Activated naive CD8-positive, alpha-beta T cell treated with anti-CD3 and anti-CD28 coated beads for 36 hours (primary cell): ENCODE measurements around the gene TMEM243. TPM values are rescaled to one million over a fixed set of nuclear protein-coding genes. Genes with fewer than 3 reads are reported as not detected.

Experiments used
- DNase-seq: peaks from one replicate; pipeline ENCODE4 v3.0.0; 2021
- H3K27ac Mint-ChIP-seq: one replicate; pipeline ENCODE4 v1.8.0; 2022; ENCODE audit warnings: mild to moderate bottlenecking, moderate library complexity, mixed read lengths
- H3K27me3 Mint-ChIP-seq: one replicate; pipeline ENCODE4 v1.8.0; 2022; ENCODE audit warnings: mild to moderate bottlenecking, mixed read lengths
- H3K36me3 Mint-ChIP-seq: one replicate; pipeline ENCODE4 v1.8.0; 2021; ENCODE audit warnings: mild to moderate bottlenecking, mixed read lengths
- H3K4me1 Mint-ChIP-seq: one replicate; pipeline ENCODE4 v1.8.0; 2021; ENCODE audit warnings: mixed read lengths
- H3K4me3 Mint-ChIP-seq: one replicate; pipeline ENCODE4 v1.8.0; 2022; ENCODE audit warnings: mild to moderate bottlenecking, moderate library complexity, mixed read lengths
- H3K9me3 Mint-ChIP-seq: one replicate; pipeline ENCODE4 v1.8.0; 2022; ENCODE audit warnings: mixed read lengths
- total RNA-seq, 2 experiments: library from RNA; stranded (reverse); gene quantifications; one replicate each; pipeline ENCODE4 v1.2.3, GENCODE V29; 2021

Gene TMEM243
- total RNA-seq, 2 experiments from 2014 or later: 86.3 to 94.9 TPM

GRCh38 chr7:87199700-87200450 is 19.7 kb downstream of the TMEM243 start:
- Mint-ChIP-seq H3K4me1 (peaks cover 65% of the 10 kb centered on the region), H3K27me3 (no peaks in the 10 kb centered on the region), H3K36me3 (peaks cover 85% of the 10 kb centered on the region), H3K4me3 (no peak overlapping the region), H3K9me3 (peaks cover 20% of the 10 kb centered on the region), H3K27ac (peak overlapping the region; percentile 81)
- no peak for DNase-seq

- peak overlapping the region; percentile 81 for H3K27ac Mint-ChIP-seq
- H3K9me3 Mint-ChIP-seq: peaks cover 18% of the 10 kb centered on the region
- DNase-seq: no peak
- no peak overlapping the region for H3K4me3 Mint-ChIP-seq
- peaks cover 65% of the 10 kb centered on the region for H3K4me1 Mint-ChIP-seq
- no peaks in the 10 kb centered on the region for H3K27me3 Mint-ChIP-seq
- peaks cover 78% of the 10 kb centered on the region for H3K36me3 Mint-ChIP-seq
These were observed 20.3 kb downstream of the TMEM243 start for GRCh38 chr7:87199241-87199640.

GRCh38 chr7:87193912-87194311 is 25.6 kb downstream of the TMEM243 start:
- Mint-ChIP-seq H3K27me3 (no peaks in the 10 kb centered on the region), H3K36me3 (peaks cover 54% of the 10 kb centered on the region), H3K4me1 (peaks cover 54% of the 10 kb centered on the region), H3K27ac (peak overlapping the region; percentile 91), H3K9me3 (no peaks in the 10 kb centered on the region), H3K4me3 (no peak overlapping the region)
- DNase-seq: no peak

- no peaks in the 10 kb centered on the region for H3K27me3 Mint-ChIP-seq
- DNase-seq: no peak
- H3K4me3 Mint-ChIP-seq: no peak overlapping the region
- peaks cover 54% of the 10 kb centered on the region for H3K4me1 Mint-ChIP-seq
- H3K36me3 Mint-ChIP-seq: peaks cover 54% of the 10 kb centered on the region
- H3K9me3 Mint-ChIP-seq: no peaks in the 10 kb centered on the region
- peak overlapping the region; percentile 91 for H3K27ac Mint-ChIP-seq
These were observed 26.6 kb downstream of the TMEM243 start for GRCh38 chr7:87192784-87193487.

GRCh38 chr7:87190783-87191182 is 28.7 kb downstream of the TMEM243 start:
- DNase-seq: no peak
- Mint-ChIP-seq H3K9me3 (no peaks in the 10 kb centered on the region), H3K4me1 (peaks cover 50% of the 10 kb centered on the region), H3K27ac (peak overlapping the region; percentile 59), H3K27me3 (no peaks in the 10 kb centered on the region), H3K4me3 (no peak overlapping the region), H3K36me3 (peaks cover 54% of the 10 kb centered on the region)

- Mint-ChIP-seq H3K27me3 (no peaks in the 10 kb centered on the region), H3K27ac (peak overlapping the region; percentile 34), H3K36me3 (peaks cover 65% of the 10 kb centered on the region), H3K4me1 (peaks cover 44% of the 10 kb centered on the region), H3K9me3 (no peaks in the 10 kb centered on the region), H3K4me3 (no peak overlapping the region)
- no peak for DNase-seq
These were observed 30.6 kb downstream of the TMEM243 start for GRCh38 chr7:87188930-87189329.

- Mint-ChIP-seq H3K4me1 (peaks cover 35% of the 10 kb centered on the region), H3K9me3 (no peaks in the 10 kb centered on the region), H3K36me3 (peaks cover 69% of the 10 kb centered on the region), H3K27ac (no peak overlapping the region), H3K4me3 (no peak overlapping the region), H3K27me3 (no peaks in the 10 kb centered on the region)
- DNase-seq: no peak
These were observed 32.4 kb downstream of the TMEM243 start for GRCh38 chr7:87187120-87187519.

- Mint-ChIP-seq H3K4me3 (no peak overlapping the region), H3K4me1 (peaks cover 22% of the 10 kb centered on the region), H3K27me3 (no peaks in the 10 kb centered on the region), H3K36me3 (peaks cover 45% of the 10 kb centered on the region), H3K9me3 (no peaks in the 10 kb centered on the region), H3K27ac (no peak overlapping the region)
- no peak for DNase-seq
These were observed 40.4 kb downstream of the TMEM243 start for GRCh38 chr7:87179180-87179579.

GRCh38 chr7:87178320-87178719 is 41.2 kb downstream of the TMEM243 start:
- no peaks in the 10 kb centered on the region for H3K9me3 Mint-ChIP-seq
- H3K4me1 Mint-ChIP-seq: peaks cover 22% of the 10 kb centered on the region
- DNase-seq: no peak
- H3K27ac Mint-ChIP-seq: no peak overlapping the region
- H3K36me3 Mint-ChIP-seq: peaks cover 42% of the 10 kb centered on the region
- H3K27me3 Mint-ChIP-seq: no peaks in the 10 kb centered on the region
- no peak overlapping the region for H3K4me3 Mint-ChIP-seq

- Mint-ChIP-seq H3K9me3 (no peaks in the 10 kb centered on the region), H3K27me3 (no peaks in the 10 kb centered on the region), H3K4me1 (peaks cover 16% of the 10 kb centered on the region), H3K27ac (peak overlapping the region; percentile 31), H3K4me3 (no peak overlapping the region), H3K36me3 (peaks cover 40% of the 10 kb centered on the region)
- no peak for DNase-seq
These were observed 46.1 kb downstream of the TMEM243 start for GRCh38 chr7:87173471-87173870.

- DNase-seq: no peak
- Mint-ChIP-seq H3K4me1 (peaks cover 14% of the 10 kb centered on the region), H3K27ac (no peak overlapping the region), H3K27me3 (no peaks in the 10 kb centered on the region), H3K4me3 (no peak overlapping the region), H3K9me3 (no peaks in the 10 kb centered on the region), H3K36me3 (peaks cover 52% of the 10 kb centered on the region)
These were observed 48.1 kb downstream of the TMEM243 start for GRCh38 chr7:87171282-87171934.

GRCh38 chr7:87170828-87171227 is 48.7 kb downstream of the TMEM243 start:
- H3K27me3 Mint-ChIP-seq: no peaks in the 10 kb centered on the region

GRCh38 chr7:87164433-87164832 is 55.1 kb downstream of the TMEM243 start:
- Mint-ChIP-seq H3K36me3 (peaks cover 49% of the 10 kb centered on the region), H3K4me3 (no peak overlapping the region), H3K27ac (no peak overlapping the region), H3K9me3 (no peaks in the 10 kb centered on the region), H3K4me1 (peaks cover 27% of the 10 kb centered on the region), H3K27me3 (no peaks in the 10 kb centered on the region)
- DNase-seq: no peak

More at GRCh38 chr7:87170828-87171227, 48.7 kb downstream of the TMEM243 start:
- Mint-ChIP-seq H3K4me1 (peaks cover 12% of the 10 kb centered on the region), H3K9me3 (no peaks in the 10 kb centered on the region), H3K4me3 (no peak overlapping the region), H3K36me3 (peaks cover 51% of the 10 kb centered on the region), H3K27ac (peak overlapping the region; percentile 5)
- DNase-seq: no peak

GRCh38 chr7:87159538-87159937 is 60.0 kb downstream of the TMEM243 start:
- Mint-ChIP-seq H3K9me3 (no peaks in the 10 kb centered on the region), H3K27ac (no peak overlapping the region), H3K4me3 (no peak overlapping the region), H3K36me3 (peaks cover 33% of the 10 kb centered on the region), H3K4me1 (peaks cover 47% of the 10 kb centered on the region), H3K27me3 (no peaks in the 10 kb centered on the region)
- DNase-seq: no peak

- Mint-ChIP-seq H3K36me3 (peaks cover 31% of the 10 kb centered on the region), H3K9me3 (no peaks in the 10 kb centered on the region), H3K4me3 (no peak overlapping the region), H3K4me1 (peaks cover 42% of the 10 kb centered on the region), H3K27me3 (no peaks in the 10 kb centered on the region), H3K27ac (no peak overlapping the region)
- DNase-seq: no peak
These were observed 62.8 kb downstream of the TMEM243 start for GRCh38 chr7:87156709-87157108.
